GM19023 (cell line): ENCODE measurements around the gene SEZ6.
"Not testable (repeated sequence)": the region's sequence is repeated elsewhere in the genome, so short reads cannot be mapped to it uniquely, and the experiment has no call there.

Source experiments
- ATAC-seq: cut with Tn5 transposase; IDR thresholded peaks from one replicate; pipeline ENCODE4 v1.9.1; 2021; ENCODE audit warnings: mild to moderate bottlenecking, moderate library complexity; ENCODE audit not compliant: unreplicated experiment

SEZ6 gene

DNA sequence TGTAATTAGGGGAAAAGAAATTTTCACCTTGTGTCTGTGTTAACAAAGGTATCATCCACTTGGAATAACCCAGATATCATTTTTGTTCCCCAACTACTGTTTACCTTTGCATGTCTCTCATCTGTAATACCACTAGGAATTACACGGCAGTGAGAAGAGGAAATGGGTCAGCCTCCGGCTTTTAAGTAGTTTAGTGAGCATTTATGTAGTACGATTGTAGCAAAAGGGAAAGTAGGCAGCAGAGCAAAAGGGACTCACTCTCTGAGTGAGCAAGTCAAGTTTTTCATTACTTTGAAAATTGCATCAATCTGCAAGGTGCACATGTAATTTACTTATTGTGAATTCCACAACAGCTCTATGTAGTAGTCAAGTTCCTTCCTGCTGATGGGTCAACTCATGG is 65.7 kb downstream of the SEZ6 start:
- no peak for ATAC-seq

GRCh38 chr17:28938552-28938951 is 67.3 kb downstream of the SEZ6 start:
- ATAC-seq: no peak

DNA sequence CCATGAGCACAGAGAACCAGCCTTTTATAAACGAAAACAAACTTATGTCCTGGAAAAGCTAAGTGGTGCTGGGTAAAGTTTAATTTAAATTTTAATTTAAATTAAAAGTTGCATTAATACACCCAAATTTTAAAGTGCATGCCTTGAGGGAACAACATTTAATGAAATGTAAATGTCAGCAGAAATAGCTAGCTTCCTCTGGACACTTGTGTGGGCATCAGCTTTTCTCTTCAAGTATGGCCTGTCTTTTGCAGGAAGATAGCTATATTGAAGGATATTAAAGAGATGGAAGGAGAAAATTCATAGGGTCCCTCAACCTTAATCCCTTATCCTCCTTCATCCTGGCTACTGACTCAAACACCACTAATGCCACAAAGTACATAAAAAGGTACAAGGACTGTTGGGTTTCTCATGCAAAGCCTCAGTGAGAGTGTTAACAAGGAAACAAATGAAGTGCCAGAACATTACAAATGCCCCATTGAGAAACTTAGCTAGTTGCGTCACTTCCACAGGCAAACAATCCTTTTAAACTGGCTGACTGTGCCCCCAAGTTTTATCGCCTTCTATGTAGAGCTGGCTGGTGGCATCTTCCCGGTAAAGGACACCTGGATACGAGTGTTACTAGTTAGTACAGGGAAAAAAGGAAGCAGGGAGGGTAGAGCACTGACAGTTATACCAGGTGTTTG is 68.6 kb downstream of the SEZ6 start:
- ATAC-seq: no peak

DNA sequence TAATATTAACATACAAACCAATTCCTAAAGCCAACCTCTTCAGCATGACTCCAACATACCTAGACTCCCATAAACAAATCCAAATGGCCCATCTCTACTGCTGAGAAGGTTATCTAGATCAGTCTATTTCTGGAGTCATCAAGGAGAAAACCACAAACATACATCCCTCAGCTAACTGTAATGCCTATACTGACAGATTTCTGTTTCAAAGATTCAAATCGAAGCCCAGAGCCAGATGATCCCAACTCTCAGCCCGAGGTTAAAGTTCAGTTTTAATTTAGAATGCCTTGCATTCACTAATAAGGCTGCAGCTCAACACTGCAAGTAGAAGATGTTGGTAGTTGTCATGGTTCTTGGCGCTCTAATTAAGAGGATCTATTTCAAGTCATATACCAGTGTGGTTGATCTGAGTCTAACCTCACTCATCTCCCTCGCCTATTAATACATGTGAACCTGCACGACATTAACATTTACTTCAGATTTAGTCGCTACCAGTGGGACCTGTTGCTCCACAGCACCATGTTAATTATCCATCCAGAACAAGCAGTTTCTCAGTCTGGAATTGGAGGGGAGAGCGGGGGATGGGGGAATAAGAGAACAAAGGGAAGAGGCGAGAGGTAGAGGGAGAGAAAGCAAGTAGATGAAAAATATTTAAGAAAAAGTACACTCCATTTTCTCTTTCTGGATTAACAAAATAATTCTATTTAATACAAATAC is 69.9 kb downstream of the SEZ6 start:
- ATAC-seq: no peak

- ATAC-seq: not testable (repeated sequence)
Measured at GRCh38 chr17:28934508-28934907, 71.3 kb downstream of the SEZ6 start.

DNA sequence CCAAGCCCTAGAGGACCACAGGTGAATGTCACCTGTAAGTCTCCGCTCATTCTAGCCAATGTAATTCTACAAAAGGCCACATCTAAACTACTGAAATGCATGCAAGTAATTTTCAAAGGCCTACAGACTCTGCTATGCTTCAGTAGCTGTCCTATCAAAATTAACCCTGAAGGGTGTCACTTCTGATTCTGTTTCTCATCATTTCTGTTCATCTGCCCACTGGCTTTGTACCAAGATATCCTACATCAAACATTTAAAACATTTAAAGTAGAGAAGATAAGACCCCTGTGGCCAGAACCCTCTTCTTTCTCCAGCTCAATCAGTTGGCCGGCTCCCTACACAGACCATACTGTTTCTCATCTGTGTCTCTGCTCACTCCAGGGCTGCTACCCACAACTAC is 76.0 kb downstream of the SEZ6 start:
- ATAC-seq: no peak

- no peak for ATAC-seq
Measured at GRCh38 chr17:28928061-28928460, 77.8 kb downstream of the SEZ6 start.

DNA sequence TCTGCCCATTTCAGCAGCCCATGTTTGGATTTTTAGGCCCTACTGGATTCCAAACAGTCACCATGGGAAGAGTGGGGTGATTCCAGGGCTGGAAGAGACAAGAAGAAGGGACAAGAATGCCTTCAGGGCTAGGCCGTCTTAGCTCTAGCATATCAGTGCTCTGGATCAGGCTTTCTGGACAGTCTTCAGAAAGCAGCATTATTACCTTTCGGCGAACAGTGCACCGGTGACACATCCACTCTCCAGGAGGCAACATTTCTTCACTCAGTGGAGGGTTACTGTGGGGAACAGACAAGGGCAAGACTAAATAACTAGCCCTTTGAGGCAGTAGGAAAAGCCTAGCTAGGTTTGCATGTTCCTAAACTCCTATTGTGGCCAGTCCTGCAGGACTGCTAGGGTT is 79.0 kb downstream of the SEZ6 start:
- no peak for ATAC-seq

GRCh38 chr17:28926366-28926765 is 79.5 kb downstream of the SEZ6 start:
- no peak for ATAC-seq

- no peak for ATAC-seq
Measured at GRCh38 chr17:28925912-28926365, 79.9 kb downstream of the SEZ6 start.

DNA sequence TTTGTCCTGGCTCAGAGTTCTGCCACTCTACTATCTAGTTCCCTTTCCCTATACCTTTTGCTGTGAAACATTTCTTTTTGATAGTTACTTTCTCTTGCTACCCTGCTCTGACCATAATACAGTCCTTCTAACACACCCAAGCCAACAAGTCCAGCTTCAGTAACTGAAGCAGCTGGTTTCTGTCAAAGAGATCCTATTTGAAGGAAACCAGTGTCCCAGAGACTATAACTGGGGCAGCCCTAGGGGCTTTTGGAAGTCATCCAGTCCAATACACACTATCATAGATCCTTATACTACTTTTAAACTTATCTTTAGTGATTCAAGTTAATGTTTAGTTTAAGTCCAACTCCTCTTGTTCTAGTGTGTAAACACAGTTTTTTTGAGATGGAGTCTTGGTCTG is 85.6 kb downstream of the SEZ6 start:
- no peak for ATAC-seq

- no peak for ATAC-seq
Measured at GRCh38 chr17:28918295-28918694, 87.5 kb downstream of the SEZ6 start.

DNA sequence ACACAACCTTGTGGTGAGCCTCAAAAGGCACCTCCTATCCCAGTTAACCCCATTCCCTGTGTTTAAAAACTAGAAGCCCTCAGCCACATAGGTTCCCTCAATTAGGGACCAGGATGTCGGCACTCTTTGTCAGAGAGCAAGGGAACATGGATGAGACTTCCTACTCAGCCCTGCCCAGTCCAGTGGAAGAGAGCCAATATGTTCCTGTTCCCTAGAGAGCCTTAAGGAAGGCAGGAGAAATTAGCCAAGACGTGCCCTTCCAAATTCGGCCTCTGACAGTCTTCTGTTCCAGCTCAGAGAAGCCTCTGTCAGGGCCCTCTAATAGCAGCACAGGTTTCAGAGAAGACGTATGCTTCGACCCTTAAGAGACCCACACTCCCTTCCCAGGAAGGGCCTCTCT is 88.4 kb downstream of the SEZ6 start:
- no peak for ATAC-seq

GRCh38 chr17:28917029-28917428 is 88.8 kb downstream of the SEZ6 start:
- ATAC-seq: no peak

DNA sequence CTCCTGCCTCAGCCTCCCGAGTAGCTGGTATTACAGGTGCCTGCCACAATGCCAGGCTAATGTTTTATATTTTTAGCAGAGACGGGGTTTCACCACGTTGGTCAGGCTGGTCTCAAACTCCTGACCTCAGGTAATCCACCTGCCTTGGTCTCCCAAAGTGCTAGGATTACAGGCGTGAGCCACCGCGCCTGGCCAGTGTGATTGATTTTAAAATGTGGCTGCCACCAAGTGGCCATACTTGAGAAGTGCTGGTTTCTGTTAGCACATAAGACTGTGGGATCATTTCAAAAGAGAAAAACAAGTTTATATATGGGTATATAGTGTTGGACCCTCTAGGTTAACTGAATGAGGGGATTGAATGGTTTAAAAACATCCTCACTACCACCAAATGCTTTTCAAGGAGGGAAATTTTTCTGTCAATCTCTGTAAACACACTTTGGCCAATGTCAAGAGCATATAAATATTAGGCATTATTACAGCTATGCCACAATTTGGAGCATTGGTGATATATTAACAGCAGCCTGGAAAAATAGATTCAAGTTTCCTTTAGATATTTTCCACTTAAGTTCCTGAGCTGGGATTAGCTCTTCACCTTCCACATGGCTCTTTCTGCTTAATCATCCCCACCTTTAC is 89.4 kb downstream of the SEZ6 start:
- no peak for ATAC-seq

GRCh38 chr17:28912938-28913333 is 92.9 kb downstream of the SEZ6 start:
- ATAC-seq: no peak

DNA sequence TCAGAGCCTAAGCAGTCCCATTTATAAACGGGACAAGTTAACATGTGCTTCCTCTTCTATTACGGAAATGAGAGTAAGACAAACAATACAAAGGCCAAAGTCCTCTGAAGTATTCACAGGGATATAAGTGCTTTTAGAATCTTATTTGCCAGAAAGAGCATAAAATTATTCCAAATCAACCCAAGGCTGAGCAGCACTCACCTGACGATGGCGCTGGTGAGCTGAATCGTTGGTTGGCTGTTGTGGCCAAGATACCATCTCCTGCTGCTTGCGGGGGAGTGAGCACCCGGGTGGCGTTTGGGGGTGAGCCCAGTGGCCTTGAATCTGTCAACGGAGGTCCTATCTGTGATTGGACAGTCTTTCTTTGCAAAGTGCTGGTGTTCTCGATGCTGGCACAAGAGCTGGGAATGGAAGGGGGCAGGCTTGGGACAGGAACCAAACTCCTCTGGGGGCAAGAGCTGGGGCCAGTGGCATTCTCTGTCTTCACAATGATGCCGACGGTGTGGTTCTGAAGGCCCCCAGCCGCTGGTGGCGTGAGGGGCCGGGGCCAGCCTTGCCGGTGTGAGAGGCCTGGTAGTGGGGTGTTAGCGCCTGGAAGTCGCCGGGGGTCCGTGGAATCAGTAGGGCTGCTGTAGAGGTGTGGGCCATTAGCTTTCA is 93.4 kb downstream of the SEZ6 start:
- no peak for ATAC-seq

- no peak for ATAC-seq
Measured at GRCh38 chr17:28911411-28912045, 94.3 kb downstream of the SEZ6 start.

DNA sequence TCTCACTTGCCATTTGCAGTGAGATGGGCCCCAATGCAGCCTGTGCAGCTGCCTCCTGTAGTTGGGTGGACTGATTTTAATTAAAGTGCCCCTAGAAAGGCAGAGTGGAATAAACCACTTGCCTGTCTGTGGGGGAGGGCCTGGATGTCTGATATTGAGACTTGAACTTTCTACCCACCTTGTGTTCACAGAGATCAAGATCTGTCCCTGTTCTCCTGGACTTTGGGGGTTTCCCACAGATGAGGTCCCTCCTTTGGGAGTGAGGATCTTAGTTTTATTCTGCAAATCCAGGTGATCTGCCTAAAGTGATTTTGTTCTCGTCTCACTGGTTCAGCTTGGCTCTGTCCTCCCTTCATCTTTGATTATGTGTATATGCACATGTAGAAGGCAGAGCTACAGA is 95.3 kb downstream of the SEZ6 start:
- ATAC-seq: no peak

DNA sequence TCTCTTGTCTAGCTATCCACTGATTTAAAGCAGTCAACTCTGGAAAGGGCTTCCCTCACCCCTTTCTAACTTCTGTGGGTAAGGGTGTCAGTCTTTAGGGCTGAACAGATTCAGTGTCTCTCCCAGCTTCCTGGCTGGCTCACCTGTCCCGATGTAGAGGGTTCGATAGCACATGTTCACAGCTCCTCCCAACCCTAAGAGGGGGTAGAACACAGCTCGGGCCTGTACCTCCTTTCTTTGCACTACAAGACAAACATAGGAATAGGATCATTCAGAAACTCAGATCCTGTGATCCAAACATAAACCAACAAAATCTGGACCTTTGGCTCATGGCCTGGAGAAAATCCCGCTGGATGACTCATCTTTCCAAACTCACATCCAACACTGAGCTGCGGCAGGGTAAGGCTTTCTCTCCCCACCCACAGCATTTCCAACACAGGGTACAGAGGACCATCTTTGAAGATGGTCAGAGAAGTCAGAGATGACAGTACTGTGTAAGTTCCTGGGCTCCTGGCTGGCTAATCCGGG is 97.1 kb downstream of the SEZ6 start:
- ATAC-seq: no peak
